H54 (cell line): ENCODE data around the gene POLQ.
"Not testable (repeated sequence)": the region's sequence is repeated elsewhere in the genome, so short reads cannot be mapped to it uniquely, and the experiment has no call there.

ENCODE experiments used
- DNase-seq: peaks from one replicate; pipeline ENCODE4 v3.0.0; 2011; ENCODE audit warnings: low spot score, mixed read lengths; ENCODE audit not compliant: insufficient read length
- FAIRE-seq: peaks from 3 replicates; lab custom pipeline; 2011; peaks lifted over from hg19 to GRCh38; lab: Jason Lieb, UNC
- POLR2A ChIP-seq: IDR thresholded peaks from 2 replicates; pipeline ENCODE4 v1.6.1; 2011; ENCODE audit warnings: low read depth, mild to moderate bottlenecking, low read length

POLQ gene

GRCh38 chr3:121545574-121546455 is at the start of gene POLQ:
Gene POLQ, minus strand, starts transcription at chr3:121545988. Its CDS starts 111 bp downstream, at chr3:121545877.
- TF ChIP-seq POLR2A, result peak; percentile 56; the same call in 1 of the 2 replicates
- peak; percentile 95 for FAIRE-seq
- peak; percentile 68 for DNase-seq

- FAIRE-seq (no peak), DNase-seq (no peak)
- no peak for TF ChIP-seq POLR2A
Observed at GRCh38 chr3:121594850-121595249, 49.1 kb upstream of the POLQ start.

DNA sequence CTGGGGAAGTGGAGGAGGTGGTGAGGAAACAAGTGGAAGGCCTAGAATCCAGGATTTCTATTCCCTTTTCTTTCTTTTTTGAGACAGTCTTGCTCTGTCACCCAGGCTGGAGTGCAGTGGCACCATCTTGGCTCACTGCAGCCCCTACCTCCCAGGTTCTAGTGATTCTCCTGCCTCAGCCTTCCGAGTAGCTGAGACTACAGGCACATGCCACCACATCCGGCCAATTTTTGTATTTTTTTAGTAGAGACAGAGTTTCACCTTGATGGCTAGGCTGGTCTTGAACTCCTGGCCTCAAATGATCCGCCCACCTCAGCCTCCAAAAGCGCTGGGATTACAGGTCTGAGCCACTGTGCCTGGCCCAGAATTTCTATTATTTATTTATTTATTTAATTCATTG is 48.0 kb upstream of the POLQ start:
- not testable (repeated sequence) for FAIRE-seq, DNase-seq

GRCh38 chr3:121592856-121593702 is 47.3 kb upstream of the POLQ start, which contains the start of gene FBXO40:
Gene FBXO40, plus strand, starts transcription at chr3:121593379. Its CDS starts 27,197 bp downstream, at chr3:121620576.
- FAIRE-seq, result no peak
- no peak for DNase-seq
- no peak for TF ChIP-seq POLR2A

DNA sequence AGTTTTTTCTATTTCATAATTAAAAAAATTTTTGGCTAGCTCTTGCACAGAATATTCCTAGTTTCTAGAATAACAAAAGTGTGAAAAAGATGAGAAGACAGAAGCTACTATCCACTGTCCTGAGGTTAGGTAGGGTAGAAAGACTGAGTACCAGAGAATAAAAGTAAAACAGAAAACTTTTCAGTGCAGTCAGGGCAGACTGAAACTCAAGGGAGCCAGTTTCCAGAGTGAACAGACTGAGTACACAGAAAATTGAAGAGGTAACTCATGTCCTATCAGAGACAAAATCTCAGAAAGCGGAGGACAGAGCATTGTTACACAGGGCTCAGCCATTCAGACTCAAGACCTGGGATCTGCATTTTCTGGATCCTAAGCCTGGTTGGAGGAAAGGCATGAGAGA is 38.6 kb upstream of the POLQ start:
- FAIRE-seq (no peak), DNase-seq (no peak)
- TF ChIP-seq POLR2A, result no peak

GRCh38 chr3:121581691-121582090 is 35.9 kb upstream of the POLQ start:
- DNase-seq (no peak), FAIRE-seq (no peak)
- no peak for TF ChIP-seq POLR2A

DNA sequence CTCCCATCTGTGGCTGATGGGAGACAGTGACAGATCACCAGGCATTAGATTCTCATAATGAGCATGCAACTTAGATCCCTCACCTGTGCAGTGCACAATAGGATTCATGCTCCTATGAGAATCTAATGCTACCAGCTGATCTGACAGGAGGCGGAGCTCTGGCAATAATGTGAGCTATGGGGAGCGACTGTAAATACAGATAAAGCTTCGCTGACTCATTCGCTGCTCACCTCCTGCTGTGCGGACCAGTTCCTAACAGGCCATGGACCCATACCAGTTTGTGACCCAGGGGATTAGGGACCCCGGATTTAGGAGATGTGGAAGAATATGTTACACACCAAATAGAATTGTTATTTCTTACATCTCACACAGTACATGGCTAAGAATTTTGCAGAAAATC is 28.7 kb upstream of the POLQ start:
- TF ChIP-seq POLR2A, result no peak
- DNase-seq, result peak; percentile 13
- FAIRE-seq, result peak; percentile 83

GRCh38 chr3:121567649-121568048 is 21.9 kb upstream of the POLQ start, which contains the start of gene ARGFX:
Gene ARGFX, plus strand, starts transcription at chr3:121567949. Its CDS starts 2,765 bp downstream, at chr3:121570714.
- FAIRE-seq, result no peak
- TF ChIP-seq POLR2A, result no peak
- DNase-seq, result no peak

DNA sequence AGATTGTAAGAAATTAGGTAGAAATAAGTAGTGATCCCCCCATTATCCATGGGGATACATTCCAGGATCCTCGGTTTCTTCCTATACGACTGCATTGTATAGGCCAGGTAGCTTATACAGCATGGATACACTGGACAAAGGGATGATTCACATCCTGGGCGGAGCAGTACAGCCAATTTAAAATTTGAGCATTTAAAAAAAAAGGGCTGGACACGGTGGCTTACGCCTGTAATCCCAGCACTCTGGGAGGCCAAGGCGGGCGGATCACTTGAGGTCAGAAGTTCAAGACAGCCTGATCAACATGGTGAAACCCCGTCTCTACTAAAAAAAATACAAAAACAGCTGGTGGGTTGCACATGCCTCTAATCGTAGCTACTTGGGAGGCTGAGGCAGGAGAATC is 21.0 kb upstream of the POLQ start:
- FAIRE-seq, result no peak
- TF ChIP-seq POLR2A, result no peak
- DNase-seq, result no peak

DNA sequence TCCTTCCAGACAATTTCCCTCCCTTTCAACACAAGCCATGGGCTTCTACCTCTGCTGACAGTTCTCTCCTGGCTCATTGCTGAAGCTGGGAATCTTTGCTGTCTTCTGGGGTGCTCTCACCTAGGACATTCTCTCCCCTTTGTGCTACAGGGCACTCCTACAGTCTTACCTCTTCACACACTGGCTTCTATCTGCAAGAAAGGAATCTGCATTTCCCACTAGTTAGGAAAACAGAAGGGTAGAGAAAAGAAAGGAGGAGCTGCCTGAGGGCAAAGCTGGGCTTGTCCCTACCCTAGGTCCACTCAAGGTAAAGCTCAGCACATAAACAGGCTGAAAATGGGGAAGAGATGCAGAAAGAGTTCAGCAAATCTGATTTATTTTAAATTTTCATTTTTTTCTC is 16.4 kb upstream of the POLQ start:
- no peak for FAIRE-seq
- no peak for TF ChIP-seq POLR2A
- no peak for DNase-seq

GRCh38 chr3:121557426-121557934 is 11.7 kb upstream of the POLQ start:
- TF ChIP-seq POLR2A, result no peak
- DNase-seq (no peak), FAIRE-seq (no peak)

- no peak for TF ChIP-seq POLR2A
- DNase-seq (no peak), FAIRE-seq (no peak)
Observed at GRCh38 chr3:121552797-121553196, 7.0 kb upstream of the POLQ start.

DNA sequence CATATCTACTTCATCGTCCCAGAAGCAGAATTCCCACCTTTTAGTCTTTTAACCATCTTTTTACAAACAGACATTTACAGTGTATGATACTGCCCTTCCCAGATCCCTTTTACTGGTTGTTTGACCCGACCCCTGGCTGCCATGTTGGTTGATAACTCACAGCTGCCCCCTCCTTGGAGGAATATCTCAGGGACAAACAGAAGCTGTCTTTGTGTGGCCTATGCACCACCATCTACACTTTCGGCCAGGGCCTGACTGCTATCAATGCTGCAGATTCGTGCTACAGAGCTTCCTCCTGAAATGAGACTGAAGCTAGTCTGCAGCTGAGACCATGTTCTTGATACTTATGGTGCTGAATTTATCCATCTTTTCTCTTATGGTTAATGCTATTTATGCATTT is 6.6 kb upstream of the POLQ start:
- FAIRE-seq, result no peak
- no peak for DNase-seq
- no peak for TF ChIP-seq POLR2A
